Femur (tissue), 1 donor: ENCODE data around the gene ZBTB38.
A peak's percentile ranks its signal among the peaks of the same experiment; 100 is the strongest.

ENCODE experiments used
- DNase-seq: peaks from one replicate; pipeline ENCODE4 v3.0.0-alpha.2; 2017

Gene ZBTB38

DNA sequence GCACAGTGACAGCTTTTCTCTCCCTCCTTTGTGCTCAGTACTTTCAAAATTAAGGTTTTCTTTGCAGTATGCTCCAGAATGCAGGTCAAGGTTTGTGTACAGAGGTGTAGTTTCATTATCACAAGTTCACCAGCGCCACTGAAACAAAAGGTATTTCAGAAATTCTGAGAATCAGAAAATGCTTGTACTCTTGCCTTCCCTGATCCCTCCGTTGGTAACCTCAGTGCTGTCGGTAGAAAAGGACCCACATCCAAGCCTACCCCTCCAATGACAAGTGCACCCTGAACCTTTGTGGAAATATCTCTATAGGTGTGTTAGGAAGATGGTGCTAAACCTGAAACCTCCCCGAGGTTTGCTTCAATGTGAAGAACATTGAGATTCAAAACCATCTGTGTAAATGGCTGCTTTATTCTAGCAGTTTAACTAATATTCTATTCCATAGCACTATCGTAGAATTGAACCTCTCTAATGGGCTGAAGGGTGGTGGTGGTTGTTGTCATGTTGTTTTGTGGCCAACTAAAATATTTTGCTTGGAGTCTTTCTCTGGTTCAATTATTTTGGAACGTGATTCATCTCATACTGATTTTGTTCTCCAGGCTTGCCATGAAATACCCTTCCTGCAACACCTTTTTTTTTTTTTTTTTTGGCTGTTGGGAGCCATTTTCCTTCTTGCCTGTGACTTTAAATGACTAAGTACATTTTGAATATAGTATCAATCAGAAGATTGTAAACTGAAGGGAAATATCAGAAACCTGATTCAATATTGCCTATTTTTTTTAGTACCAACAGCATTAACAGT, 20.7 kb downstream of the ZBTB38 start:
- no peak for DNase-seq

DNA sequence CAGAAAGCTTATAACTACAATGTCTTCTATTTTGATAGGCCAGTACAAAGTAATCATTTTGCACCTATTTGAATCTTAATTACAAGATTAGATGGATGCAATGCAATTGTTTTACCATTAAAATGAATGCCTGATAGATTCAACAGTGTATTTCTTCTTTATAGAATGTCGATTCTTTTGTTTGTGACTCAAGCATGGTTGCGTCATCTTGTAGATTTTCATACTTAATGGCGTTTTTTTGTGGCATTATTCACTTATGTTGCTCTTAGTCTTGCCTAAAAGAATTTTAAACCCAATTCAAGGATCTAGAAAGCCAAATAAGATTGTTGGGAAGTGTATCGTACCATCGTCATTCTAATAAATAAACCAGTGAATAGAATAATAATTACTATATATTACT, 21.4 kb downstream of the ZBTB38 start:
- DNase-seq, result no peak

DNA sequence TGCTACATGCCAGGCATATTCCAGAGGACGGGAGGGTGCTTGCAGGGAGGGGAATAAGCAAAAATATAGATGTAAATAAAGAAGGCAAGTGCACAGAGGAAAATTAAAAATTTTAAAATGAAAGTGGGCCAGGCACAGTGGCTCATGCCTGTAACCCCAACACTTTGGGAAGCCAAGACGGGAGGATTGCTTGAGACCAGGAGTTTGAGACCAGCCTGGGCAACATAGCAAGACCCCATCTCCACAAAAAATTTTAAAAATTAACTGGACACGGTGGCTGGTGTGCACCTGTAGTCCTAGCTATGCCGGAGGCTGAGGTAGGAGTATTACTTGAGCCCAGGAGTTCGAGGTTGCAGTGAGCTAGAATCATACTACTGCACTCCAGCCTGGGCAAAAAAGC, 22.4 kb downstream of the ZBTB38 start:
- DNase-seq, result no peak

DNA sequence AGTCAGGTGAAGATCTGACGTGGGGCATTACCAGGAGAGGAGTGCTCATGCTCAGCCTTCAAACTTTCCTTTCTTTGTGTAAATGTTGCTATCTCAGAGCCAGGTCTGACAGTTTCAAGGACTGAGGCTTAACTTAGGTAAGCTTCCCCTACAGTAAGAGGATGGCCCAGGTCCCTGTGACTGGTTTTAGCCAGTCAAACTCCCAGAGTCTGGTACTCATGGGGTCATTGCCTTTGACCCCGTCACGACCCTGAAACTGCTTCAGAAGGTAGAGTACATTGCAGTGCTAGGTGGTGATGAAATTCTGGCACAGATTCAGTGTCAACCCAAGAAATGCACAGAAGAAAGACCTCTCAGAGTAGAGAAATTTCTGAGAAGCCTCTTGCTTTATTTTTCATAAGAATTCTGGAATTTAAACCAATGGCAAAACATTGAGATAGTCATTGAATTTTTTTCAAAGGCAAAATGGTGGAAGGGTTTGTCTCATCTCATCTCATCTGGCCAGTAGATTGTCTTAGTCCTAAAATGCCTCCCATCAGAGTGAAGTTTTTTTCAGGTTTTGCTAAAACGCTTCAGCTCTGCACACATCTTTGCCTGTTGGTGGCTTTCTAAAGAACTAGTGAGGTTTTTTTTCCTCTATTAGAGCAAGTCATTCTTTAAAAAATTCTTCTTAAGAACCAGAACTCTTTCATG, 23.1 kb downstream of the ZBTB38 start:
- no peak for DNase-seq

DNA sequence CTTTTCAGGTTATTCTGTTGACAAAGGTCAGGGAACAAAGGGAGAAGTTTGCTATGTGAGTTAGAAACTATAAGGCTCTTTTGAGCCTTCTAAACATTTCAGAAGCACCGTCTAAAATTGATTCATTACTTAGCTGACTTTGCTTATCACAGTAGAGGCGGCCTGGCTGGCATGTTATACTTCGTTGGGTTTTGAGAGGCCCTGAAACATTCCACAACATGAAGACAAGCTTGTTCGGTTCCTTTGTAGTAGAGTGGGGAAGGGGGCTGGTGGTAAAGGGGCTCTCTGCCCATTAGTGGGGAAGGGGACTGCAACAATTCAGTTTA, 23.6 kb downstream of the ZBTB38 start:
- DNase-seq, result no peak

DNA sequence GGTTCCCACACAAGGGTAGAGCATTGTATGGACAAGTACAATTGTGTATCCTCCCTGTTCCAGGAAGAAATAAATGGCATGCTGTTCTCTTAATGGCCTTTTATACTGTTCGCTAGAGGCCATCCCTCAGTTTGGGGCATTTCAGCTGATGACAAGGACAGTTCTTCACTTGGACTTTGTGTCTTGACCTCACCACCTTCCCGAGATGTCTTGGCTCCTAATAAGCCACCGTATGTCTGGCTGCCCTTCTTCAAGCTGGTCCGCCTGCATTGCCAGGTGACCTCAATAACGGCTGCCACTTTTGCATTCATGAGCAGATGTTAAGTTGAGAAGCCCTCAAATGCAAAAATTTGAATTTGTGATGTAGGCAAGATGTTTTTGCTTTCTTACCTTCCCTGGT, 24.1 kb downstream of the ZBTB38 start:
- DNase-seq, result no peak

DNA sequence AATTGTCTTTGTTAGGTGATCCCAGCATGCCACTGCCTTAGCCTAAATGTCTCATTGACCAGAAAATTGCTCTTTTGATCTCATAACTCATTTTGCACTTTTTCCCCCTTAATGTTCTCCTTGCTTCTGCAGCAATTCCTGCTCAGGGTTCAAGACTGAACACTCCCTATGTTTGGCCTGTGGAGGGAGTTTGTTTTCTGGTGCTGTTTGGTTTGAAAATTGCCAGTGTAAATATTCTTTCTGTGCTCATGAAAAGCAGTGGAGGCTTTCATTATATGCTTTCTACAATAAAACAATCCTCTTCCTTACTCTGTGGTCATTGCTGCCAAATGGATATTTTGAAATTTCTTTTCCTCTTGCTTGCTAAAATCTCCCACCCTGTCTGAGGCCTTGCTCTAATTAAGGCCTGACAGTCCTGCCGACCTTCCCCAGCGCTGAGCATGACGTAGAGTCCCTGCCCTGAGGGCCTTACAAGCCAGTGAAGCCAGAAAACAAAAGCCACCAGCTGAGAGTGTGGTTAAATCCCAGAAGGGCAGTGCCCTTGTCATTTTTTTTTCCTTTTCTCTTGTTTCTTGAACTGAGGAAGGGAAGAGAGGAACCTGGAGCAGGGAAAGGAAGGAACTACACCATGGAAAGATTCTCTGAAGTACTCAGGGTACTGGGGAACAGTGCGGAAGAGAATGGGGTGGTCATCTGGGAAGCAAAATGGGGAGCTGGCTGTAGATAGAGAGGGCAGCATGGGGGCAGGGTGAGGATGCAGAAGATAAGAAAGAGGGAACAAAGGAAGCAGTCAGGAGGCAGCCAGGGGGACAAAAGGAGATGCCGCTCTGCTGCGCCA, 24.8 kb downstream of the ZBTB38 start:
- DNase-seq, result peak; percentile 60

DNA sequence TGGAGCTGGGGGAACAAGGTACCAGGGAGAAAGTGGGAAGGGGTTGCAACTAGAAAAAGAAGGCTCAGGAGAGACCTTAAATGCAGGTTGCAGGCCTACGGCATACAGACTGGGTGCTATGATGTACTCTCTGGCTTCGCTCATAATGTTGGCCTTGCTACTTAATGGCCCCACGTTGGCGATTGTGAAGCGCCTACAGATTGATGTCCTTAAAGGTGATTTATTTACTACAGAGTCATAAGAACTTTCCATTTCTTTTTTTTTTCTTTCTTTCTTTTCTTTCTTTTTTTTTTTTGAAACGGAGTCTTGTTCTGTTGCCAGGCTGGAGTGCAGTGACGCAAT, 25.4 kb downstream of the ZBTB38 start:
- DNase-seq, result no peak

DNA sequence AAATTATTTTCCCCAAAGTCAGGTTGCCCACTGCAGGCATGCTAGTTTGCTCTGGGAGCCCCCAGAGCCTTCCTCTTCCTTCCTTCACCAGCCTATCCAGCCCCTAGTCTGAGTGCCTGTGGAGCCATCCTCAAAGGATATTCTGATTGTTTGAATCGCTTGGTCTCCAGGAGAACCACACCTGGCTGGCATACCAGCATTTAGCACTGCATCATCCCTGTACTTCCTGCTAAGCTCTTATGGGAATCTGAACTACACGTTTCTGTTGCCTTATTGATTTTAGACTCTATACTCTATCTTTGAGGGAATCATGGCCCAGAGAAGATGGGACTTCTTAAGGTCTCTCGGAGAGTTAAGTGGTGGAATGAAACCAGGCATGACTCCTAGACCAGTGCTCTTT, 26.3 kb downstream of the ZBTB38 start:
- no peak for DNase-seq

DNA sequence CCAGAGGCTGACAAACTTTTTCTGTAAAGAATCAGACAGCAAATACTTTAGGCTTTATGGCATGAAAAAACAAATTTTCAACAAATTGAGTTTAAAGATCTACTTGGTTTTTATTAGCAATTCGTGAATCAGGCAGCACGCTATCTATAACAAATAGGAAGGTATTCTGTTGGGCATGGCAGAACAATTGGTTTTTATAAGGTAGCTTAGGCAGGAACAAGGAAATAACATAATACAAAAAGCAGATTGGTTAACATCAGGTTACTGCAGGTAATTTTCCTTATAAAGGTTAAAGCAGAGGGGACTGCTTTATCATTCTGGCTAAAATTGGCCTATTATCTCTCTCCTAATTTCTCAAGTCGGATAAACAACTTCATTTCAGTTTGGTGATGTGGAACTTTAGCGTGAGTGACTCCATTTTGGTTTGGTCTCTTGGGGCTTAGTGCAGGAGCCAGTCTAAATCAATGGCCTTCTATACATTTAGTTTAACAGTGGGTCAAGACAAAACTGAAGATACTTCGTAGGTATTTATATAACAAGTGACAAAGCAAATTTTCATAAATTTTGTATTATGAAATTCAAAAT, 26.8 kb downstream of the ZBTB38 start:
- DNase-seq, result no peak

DNA sequence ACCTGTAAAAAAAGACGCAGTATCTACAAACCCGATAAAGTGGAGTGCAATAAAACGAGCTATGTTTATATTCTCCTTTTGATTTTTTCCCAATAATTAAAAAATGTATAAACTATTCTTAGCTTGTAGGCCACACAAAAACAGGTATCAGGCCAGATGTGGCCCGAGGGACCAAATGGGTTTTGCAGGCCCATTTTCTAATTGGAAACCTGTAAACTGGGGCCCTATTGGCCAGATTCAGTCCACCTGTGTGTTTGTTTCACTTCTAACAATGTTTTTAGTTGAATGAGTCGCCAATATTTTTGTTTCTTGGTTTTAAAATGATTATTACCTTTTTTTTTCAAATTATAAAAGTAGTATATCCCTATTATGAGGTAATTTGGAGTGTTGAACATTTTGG, 29.7 kb downstream of the ZBTB38 start:
- DNase-seq, result no peak

DNA sequence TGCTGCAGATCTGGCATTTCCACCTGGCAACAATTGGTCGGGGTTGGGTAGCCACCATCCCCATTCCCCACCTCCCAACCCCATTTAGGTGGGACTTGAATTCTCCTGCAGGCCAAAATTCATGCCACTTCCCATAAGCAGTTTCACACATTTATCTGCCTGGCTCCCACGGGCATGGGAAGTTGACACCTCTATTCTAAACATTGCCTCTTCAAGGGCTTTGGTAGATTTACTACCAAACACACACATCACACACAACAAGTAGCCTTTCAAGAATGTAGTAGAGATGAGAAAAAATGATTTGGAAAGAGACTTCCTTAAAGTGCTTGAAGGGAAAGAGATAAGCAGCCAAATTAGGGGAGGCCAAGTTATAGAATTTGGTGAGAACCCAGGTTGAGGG, 30.9 kb downstream of the ZBTB38 start:
- DNase-seq, result no peak

DNA sequence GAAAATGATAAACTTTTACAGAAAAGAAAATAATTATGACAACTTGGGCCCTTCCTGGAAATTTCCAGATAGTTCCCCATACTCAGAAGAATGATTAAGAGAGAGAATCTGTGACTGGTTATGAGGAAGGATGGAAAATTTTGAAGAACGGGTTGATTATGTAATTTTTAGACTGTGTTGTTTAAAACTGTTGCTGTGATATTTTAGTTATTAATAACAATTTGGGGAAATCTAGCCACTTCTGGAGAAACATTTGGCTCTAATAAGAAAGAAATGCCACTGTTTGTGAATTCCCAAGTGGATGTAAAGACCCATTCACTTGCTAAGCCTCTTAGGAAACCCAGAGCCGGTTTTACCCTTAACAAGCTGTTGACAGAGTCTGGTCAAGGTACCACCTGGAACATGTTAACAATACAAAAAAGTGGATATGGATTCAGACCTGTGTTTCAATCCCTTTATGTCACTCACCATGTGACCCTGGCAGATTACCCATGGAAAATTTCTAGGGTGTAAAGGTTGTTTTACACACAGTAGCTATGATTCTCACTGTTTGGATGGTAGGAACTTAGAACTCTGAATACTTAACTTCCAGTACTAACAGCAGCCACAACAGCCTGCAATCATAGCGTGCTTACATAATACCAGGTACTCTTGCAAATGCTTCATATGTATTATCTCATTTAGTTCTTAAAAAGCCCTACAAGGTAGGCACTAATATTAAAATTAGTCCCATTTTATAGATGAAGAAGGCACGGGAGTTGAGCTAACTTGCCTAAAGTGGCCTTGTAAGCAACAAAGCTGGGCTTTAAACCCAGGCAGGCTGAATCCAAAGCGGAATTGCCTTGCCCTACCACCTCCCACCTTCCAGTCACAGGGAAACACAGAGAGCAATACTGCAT, 32.0 kb downstream of the ZBTB38 start:
- DNase-seq, result no peak

DNA sequence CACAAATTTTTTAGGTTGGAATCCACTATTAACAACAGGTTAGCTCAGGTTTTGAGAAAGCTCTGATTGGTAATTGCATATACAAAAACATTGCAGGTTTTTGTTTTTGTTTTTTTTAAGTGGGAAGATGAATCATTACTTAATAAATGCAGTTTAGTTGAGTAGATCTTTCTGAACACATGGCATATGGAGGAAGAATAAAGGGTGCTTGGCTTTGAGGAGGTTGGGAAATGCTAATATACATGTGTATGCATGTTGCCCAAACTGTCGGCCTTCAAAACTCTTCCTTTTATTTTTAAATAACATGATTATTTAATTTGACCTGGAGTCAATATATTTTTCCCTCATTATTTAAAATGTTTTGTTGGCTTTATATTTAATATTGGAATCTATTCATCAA, 32.8 kb downstream of the ZBTB38 start:
- DNase-seq, result no peak

DNA sequence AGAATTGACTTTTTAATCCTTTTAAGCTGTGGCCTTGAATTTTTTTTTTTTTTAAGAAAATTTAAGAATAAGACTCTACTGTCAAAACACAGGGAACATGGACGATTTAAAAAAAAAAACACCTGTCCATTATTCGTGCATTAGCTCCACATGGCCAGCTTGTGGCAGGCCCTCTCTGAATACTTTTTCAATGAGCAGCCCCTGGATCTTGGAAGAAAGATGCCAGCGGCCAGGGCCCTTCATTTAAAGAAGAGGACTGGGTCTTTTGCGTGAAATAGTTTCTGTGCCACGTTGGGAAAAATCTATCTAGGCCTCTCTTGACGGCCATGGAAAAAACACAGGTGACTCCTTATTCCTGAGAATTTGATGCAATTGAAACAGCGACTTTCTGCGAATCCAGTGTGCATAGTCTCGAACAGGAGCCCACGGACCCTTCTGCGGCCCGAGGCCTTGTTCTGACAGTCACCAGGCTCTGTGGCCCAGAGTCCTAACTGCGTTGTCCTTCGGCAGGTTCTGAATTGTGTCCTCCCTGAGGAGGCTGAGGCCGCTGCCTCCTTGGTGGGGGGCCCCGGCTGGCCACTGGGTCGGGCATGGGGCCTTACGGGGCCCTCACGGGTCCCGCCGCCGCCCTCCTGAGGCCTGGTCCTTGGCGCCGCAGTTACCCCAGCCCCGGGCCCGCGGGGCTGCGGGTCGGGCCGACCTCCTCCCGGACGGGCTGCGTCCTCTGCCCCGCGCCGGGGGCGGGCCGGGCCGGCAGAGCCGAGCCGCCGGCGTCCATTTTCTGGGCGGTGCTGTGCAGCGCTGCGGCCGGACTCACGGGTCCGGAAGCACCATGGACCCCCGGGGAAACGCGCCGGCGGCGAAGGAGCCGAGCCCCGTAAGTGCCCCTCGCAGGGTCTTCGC, 33.5 kb downstream of the ZBTB38 start:
- DNase-seq, result peak; percentile 57

DNA sequence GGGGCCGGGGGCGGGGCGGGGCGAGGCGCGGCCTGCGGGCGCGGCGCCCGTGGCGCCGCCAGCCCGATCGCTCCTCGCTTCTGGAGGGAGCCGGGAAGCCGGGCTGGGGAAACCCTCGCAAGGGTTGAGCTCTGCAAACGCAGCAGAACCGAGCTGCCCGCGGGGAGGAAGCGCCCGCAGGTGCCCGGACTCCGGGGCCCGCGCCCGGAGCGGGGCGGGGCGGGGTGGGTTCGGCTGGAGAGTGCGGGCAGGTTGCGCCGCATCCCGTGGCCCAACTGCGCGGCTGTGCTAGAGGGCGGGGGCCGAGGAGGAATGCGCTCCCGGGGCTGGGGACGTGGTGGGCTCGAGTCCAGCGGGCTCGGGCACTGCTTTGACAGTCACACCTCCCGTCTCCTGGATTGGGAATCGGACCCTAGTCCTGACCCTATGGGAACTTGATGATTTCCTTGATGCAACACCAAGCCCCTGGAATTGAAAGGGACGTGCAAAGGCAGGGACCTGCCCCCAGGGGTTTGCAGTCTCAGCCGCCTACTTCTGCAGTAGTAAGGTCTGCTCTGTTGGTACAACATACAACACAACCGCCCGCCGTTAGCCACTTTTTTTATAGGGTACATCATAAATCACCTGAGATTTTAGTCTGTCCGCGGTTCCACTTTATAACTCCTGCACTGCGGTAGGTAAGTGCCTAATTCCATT, 34.3 kb downstream of the ZBTB38 start:
- peak; percentile 78 for DNase-seq

DNA sequence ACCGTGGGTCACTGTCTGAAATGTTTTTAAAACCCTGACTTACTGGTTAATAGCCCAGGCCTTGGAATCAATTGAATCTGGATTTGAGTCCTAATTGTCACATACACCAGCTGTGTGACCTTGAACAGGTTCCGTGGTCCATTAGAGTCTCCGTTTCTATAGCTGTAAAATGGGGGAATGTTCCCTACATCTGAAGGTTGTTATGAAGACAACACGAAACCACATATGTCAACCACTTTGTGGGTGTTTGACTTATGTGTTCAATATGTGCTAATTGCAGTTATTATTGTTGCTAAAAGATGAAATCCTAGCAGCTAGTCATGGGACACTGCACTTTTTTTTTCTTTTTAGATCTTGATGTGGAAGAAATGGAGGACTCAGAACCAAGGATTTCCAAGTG, 35.3 kb downstream of the ZBTB38 start:
- no peak for DNase-seq

DNA sequence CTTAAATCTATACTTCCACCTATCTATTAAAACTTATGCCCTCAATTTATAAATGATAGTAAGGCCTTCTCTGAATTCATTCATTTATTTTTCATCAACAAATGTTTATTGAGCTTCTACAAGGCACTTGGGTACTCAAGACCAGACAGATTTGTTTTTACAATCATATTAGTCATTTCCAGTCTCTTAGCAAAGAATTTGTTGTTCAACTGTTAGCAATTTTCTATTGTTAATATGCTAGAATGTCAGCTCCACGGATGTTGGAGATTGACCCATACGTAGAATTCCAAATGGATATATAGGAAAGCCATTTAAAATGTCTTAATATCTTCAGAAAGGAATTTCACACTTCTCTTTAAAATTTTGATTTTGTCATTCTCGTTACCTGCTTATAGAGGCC, 36.7 kb downstream of the ZBTB38 start:
- DNase-seq, result no peak

DNA sequence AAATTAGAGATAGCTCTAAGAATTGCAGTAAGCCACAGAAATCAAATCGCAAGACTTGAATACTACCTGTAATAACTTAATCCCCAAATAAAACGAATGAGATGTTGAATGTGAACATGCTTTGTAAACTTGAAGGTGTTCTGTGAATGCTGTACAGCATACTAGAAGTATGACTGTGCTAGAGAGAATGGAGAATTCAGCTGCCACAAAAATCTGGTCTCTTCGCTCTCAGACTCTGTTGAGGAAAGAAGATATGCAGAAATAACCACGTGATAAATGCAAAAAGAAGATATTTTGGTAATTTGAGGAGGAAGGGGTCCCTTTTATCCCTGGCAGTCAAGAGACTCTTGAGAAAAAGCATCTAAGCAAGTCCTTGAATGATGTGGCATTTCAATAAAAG, 37.3 kb downstream of the ZBTB38 start:
- DNase-seq, result no peak

DNA sequence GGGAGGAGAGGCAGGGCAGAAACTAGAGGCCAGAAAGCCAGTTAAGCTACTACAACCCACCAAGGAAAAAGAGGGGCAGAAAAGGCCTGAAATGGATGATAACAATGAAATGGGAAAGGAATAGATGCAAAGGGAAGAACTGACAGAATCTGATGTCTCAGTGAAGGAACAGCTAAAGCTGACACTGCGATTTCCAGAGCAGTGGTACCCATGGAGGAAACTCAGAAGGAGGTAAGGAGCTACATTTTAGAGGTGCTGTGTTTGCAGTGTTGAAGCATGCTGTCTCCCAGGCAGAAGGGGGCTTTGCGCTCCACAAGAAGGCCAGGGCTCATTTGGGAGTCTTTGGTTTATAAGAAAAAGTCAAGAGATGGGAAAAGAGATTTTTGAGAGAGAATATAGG, 38.0 kb downstream of the ZBTB38 start:
- no peak for DNase-seq

DNA sequence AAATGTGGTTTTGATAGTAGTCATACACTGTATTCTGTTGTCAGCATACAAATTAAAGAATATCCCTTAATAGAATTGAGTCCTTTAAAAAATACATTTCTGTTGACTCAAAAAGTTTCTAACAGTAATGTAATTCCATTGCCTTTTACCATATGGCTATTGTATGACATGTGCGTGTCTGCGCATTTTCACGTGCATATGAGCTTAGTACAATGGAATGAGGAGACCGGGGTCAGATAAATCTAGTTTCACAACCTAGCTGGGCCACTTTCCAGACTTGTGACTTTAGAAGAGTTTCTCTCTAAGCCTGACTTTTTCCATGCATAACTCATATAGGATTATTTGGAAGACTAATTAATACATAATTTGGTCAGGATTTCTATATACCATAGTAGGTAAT, 38.7 kb downstream of the ZBTB38 start:
- no peak for DNase-seq
